Measurements from ENCODE around the gene GPA33. TPM values are rescaled to one million over a fixed set of nuclear protein-coding genes. Genes with fewer than 3 reads are reported as not detected.

GPA33 gene
- total RNA-seq, 1 donor from 2014 or later, result not detected

GRCh38 chr1:167083871-167084270 lies 6.3 kb downstream of the GPA33 start:
- no peaks in the 10 kb centered on the region for H3K9me3 Mint-ChIP-seq (ENCODE audit: low read depth)
- peaks cover 14% of the 10 kb centered on the region for H3K27me3 Mint-ChIP-seq
- no peaks in the 10 kb centered on the region for H3K4me1 Mint-ChIP-seq (ENCODE audit: low read depth)
- no peak for TF ChIP-seq CTCF (IDR thresholded peaks at IDR 0.05; ENCODE audit: unreplicated experiment)
- no peak overlapping the region for H3K27ac Mint-ChIP-seq
- no peaks in the 10 kb centered on the region for H3K36me3 Mint-ChIP-seq (ENCODE audit: insufficient read depth)
- DNase-seq (ENCODE audit: low spot score, unreplicated experiment), result no peak
- H3K4me3 Mint-ChIP-seq (ENCODE audit: low read depth), result no peak overlapping the region

DNA sequence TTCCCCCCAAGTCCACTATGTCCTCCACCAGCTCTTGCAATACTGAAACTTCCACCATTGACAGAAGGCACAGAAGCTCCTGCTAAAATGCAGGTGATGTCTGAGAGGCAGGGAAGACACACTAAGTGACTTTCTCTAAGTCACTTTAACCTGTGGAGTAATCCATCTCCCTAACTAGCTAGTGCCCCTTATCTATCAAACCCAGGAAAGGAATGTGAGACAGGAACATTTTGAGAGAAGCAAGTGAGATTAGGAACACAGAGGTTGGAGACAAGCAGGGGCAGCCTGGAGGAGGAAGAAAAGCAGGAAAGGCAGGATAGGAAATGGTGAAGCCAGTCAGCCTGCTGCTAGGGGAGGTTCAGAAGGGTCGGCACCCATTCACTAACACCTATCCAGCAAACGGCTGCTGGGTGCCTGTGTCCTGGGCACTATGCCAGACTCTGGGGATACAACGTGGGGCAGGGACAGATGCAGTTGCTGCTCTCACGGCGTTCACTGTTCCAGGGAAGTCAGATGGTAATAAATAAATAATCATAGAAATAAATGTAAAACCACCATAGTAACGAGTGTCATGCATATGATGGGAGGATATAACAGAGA lies 7.0 kb downstream of the GPA33 start:
- no peak overlapping the region for H3K4me3 Mint-ChIP-seq (ENCODE audit: low read depth)
- H3K36me3 Mint-ChIP-seq (ENCODE audit: insufficient read depth), result no peaks in the 10 kb centered on the region
- DNase-seq (ENCODE audit: low spot score, unreplicated experiment), result no peak
- no peaks in the 10 kb centered on the region for H3K9me3 Mint-ChIP-seq (ENCODE audit: low read depth)
- no peak for TF ChIP-seq CTCF (IDR thresholded peaks at IDR 0.05; ENCODE audit: unreplicated experiment)
- no peaks in the 10 kb centered on the region for H3K4me1 Mint-ChIP-seq (ENCODE audit: low read depth)
- H3K27ac Mint-ChIP-seq, result no peak overlapping the region
- H3K27me3 Mint-ChIP-seq, result peaks cover 16% of the 10 kb centered on the region

DNA sequence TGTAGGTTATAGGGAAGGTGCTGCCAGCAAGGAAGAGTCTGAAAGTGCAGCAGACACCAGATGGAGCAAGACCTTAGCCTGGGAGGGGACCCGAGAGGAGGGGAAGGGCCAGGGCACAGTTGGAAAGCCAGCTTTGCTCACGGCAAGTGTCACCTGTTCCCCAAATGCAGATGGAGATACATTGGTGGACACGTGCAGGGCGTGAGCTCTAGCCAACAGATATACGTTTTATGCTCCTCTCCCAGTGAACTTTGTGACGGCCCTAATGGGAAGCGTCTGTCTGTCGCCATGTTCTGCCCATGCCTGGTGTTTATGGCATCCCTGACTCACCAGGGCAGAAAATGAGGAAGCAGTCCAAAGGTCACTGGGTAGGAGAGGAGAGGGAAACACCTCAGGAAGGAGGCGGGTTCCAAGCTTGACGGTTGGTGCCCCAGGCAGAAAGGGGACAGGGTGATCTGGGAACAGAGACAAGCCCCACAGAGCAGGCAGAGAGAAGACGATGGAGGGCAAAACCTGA lies 7.6 kb downstream of the GPA33 start:
- Mint-ChIP-seq H3K9me3 (ENCODE audit: low read depth) (no peaks in the 10 kb centered on the region), H3K27ac (no peak overlapping the region)
- no peak for DNase-seq (ENCODE audit: low spot score, unreplicated experiment)

GRCh38 chr1:167081594-167082156 lies 8.5 kb downstream of the GPA33 start:
- peaks cover 16% of the 10 kb centered on the region for H3K27me3 Mint-ChIP-seq
- H3K4me3 Mint-ChIP-seq (ENCODE audit: low read depth), result no peak overlapping the region
- no peak overlapping the region for H3K27ac Mint-ChIP-seq
- no peaks in the 10 kb centered on the region for H3K36me3 Mint-ChIP-seq (ENCODE audit: insufficient read depth)
- H3K4me1 Mint-ChIP-seq (ENCODE audit: low read depth), result peaks cover 3% of the 10 kb centered on the region
- DNase-seq (ENCODE audit: low spot score, unreplicated experiment), result no peak
- H3K9me3 Mint-ChIP-seq (ENCODE audit: low read depth), result no peaks in the 10 kb centered on the region
- TF ChIP-seq CTCF (IDR thresholded peaks at IDR 0.05; ENCODE audit: unreplicated experiment), result no peak

More for the DNA sequence above, 7.6 kb downstream of the GPA33 start:
- TF ChIP-seq CTCF (IDR thresholded peaks at IDR 0.05; ENCODE audit: unreplicated experiment), result no peak
- Mint-ChIP-seq H3K4me1 (ENCODE audit: low read depth) (no peaks in the 10 kb centered on the region), H3K27me3 (peaks cover 16% of the 10 kb centered on the region), H3K36me3 (ENCODE audit: insufficient read depth) (no peaks in the 10 kb centered on the region), H3K4me3 (ENCODE audit: low read depth) (no peak overlapping the region)

GRCh38 chr1:167077868-167078210 lies 12.3 kb downstream of the GPA33 start:
- H3K9me3 Mint-ChIP-seq (ENCODE audit: low read depth), result no peaks in the 10 kb centered on the region
- H3K27me3 Mint-ChIP-seq, result peaks cover 25% of the 10 kb centered on the region
- H3K27ac Mint-ChIP-seq, result no peak overlapping the region
- TF ChIP-seq CTCF (IDR thresholded peaks at IDR 0.05; ENCODE audit: unreplicated experiment), result no peak
- no peak for DNase-seq (ENCODE audit: low spot score, unreplicated experiment)
- H3K4me1 Mint-ChIP-seq (ENCODE audit: low read depth), result peaks cover 3% of the 10 kb centered on the region
- no peak overlapping the region for H3K4me3 Mint-ChIP-seq (ENCODE audit: low read depth)
- H3K36me3 Mint-ChIP-seq (ENCODE audit: insufficient read depth), result no peaks in the 10 kb centered on the region
